ENCODE measurements around the gene FASTKD1.
"Not testable (repeated sequence)": the region's sequence is repeated elsewhere in the genome, so short reads cannot be mapped to it uniquely, and the experiment has no call there.

FASTKD1 gene, protein sequence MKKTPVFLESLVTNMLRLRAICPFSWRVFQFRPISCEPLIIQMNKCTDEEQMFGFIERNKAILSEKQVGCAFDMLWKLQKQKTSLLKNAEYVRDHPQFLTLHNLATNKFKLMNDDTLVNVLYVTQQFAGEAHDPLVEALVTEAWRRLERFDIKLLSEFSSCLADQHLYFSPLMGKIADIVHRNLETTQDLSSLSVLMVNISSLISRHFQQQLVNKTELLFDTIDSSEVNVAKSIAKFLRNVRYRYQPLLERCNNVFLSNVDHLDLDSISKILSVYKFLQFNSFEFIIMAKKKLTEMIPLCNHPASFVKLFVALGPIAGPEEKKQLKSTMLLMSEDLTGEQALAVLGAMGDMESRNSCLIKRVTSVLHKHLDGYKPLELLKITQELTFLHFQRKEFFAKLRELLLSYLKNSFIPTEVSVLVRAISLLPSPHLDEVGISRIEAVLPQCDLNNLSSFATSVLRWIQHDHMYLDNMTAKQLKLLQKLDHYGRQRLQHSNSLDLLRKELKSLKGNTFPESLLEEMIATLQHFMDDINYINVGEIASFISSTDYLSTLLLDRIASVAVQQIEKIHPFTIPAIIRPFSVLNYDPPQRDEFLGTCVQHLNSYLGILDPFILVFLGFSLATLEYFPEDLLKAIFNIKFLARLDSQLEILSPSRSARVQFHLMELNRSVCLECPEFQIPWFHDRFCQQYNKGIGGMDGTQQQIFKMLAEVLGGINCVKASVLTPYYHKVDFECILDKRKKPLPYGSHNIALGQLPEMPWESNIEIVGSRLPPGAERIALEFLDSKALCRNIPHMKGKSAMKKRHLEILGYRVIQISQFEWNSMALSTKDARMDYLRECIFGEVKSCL

DNA sequence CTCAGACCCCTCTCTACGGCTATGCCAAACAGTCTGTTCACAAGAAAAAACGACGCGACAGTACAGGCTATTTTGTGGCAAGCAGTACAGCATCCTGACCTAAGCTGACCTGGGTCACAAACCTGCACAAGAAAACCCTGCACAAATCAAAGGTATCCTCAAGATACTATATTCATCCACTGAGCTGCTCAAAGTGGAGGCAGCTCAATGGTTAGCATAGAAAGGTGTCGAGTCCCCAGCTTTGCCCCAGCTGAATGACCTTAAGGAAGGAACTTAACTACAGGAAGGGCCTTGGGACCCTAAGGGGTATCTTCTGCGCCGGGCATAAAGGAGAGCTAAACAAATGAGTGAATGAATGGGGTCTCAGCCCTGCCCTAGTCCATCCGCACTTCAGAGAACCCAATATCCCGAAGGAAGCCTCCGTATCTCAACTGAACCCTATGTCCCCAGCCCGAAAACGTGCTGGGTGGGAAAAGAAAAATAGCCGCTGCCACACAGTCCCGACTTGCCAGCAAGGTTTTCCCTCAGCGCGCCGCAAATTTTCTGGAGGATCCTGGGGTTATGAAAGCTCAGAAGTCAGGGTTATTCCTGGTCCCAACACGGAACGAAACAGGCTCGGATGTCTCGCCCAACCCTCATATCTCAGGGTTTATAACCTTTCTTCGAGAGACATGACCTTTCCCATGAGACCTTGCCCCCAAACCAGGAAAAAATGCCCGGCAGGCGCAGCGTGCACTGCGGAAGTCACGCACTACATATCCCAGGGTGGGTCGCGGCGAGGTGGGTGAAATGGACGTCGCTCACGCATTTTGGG, at the start of gene FASTKD1:
FASTKD1 (minus strand) TSS at position 706 of the 814 bp plus-strand sequence. CDS start 1,836 bp downstream, outside the sequence.
- peak; percentile 88 for DNase-seq

DNA sequence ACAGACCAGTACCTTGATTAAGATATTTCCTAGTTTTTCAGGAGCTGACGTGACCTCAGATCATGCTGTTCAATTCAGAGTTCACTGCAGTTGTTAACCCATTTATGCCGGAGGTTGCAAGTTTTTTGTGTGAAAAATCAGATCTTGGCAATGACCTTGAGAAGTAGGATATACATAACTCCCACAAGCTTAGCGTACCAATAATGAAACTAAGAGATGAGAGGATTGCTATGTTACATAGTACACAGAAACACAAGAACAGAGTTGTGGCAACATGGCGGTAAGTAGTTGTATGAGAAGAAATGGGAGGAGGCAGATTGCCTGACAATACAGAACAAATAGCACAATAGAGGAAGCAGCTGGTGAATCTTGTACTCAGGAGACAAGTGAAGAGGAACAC, 49.6 kb upstream of the FASTKD1 start:
- no peak for DNase-seq

DNA sequence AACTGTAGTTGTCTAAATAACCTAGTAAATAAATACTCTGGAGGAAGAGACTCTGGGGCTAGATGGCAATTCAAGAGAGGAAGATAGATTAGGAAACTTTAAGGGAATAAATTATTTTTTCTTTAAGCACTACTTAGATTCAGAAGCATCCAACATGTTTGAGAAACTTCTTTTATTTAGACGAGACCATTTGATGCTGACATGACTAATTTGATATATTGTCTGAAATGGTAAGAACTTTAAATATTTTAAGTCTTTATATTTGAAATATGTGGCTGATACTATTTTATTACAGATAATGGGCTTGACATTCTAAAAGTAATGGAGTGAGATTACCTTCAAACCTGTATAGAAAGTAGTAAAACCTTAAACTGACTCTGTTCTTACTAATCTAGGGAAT, 46.8 kb upstream of the FASTKD1 start:
- no peak for DNase-seq

DNA sequence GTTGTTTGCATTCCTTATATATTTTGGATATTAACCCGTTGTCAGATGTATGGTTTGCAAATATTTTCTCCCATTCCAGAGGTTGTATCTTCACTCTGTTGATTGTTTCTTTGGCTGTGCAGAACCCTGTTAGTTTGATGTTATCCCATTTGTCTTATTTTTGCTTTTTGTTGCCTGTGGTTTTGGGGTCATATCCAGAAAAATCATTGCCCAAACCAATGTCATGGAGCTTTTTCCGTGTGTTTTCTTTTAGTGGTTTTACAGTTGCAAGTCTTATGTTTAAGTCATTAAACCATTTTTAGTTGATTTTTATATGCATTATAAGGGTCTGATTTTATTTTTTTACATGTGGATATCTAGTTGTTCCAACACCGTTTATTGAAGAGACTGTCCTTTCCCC, 46.3 kb upstream of the FASTKD1 start:
- DNase-seq = no peak

DNA sequence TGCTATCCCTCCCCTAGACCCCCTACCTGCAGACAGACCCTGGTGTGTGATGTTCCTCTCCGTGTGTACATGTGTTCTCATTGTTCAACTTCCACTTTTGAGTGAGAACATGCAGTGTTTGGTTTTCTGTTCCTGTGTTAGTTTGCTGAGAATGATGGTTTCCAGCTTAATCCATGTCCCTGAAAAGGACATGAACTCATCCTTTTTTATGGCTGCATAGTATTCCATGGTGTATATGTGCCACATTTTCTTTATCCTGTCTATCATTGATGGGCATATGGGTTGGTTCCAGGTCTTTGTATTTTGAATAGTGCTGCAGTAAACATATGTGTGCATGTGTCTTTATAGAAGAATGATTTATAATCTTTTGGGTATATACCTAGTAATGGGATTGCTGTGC, 42.3 kb upstream of the FASTKD1 start:
- not testable (repeated sequence) for DNase-seq

DNA sequence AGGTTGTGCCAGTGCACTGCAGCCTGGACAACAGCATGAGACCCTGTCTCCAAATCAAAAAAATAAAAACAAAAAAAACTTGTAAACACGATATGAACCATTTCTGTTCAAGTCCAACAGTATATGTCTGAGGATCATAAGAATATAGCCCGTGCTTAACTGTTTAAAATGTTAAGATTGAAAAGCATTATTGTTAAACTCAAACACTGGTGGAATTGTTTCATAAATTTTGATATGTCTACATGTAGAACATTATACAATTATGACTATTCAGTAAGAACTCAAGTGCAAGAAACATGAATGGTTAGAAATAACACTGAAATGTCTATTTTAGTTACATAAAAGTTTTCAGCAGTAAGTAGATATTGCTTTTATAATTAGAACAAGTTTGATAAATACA, 40.2 kb upstream of the FASTKD1 start:
- DNase-seq = no peak

DNA sequence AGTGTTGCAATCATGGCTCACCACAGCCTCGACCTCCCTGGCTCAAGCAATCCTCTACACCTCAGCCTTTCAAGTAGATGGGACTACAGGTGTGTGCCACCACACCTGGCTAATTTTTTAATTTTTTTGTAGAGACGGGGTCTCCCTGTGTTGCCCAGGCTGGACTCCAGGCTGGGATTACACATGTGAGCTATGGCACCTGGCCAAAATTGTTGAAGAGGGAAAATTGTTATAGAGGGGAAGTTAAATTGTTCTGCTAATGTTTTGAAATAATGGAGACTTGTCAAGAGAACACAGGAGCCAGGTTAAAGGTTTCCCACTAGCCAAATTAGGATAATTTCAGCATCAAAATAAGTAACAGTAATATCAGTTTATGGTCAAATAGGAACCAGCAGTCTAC, 35.6 kb upstream of the FASTKD1 start:
- no peak for DNase-seq

DNA sequence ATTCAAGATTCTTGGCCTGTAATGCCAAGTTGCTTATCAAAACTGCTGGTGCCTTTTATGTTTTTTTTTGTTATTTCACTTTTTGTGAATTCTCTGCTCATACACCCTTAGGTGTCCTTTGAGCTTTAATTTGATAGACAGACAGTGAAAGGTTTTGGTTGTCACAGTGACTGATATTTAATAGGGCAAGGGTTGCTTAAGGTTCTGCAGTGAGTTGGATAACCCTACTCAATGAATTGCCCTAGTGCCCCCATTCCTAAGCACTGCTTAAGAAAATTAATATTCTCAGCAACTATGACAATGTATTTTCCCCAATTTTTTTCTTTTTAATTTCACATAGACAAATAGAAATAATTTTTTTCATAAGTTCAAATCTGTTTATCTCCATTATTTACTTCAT, 25.9 kb upstream of the FASTKD1 start:
- no peak for DNase-seq

DNA sequence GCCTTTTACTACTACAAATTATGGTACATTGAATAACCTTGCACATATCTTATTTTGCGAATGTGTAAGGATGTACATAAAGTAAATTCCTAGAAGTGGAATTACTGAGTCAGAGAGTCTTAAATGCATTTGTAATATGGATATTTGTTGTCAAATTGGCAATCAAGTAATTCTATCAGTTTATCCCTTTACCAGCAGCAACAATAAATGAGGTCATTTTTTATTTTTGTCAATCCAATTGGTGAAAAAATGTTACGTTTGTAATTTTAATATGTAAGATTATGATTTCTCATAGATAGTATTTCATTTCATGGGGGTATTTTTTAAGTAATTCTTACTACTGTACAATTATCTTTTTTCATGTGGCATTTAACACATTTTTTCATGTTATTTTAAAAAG, 25.3 kb upstream of the FASTKD1 start:
- DNase-seq = no peak

DNA sequence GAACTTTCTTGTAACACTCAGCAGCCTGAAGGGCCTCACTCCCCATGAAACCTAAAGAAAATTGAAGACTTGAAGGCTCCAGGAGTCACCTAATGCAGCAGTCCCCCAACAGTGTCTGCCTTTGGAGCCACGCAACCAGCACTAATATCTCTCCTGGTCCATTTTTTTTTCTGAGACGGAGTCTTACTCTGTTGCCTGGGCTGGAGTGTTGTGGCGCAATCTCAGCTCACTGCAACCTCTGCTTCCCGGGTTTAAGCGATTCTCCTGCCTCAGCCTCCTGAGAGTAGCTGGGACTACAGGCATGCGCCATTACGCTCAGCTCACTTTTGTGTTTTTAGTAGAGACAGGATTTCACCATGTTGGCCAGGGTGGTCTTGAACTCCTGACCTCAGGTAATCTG, 22.9 kb upstream of the FASTKD1 start:
- DNase-seq = not testable (repeated sequence)

DNA sequence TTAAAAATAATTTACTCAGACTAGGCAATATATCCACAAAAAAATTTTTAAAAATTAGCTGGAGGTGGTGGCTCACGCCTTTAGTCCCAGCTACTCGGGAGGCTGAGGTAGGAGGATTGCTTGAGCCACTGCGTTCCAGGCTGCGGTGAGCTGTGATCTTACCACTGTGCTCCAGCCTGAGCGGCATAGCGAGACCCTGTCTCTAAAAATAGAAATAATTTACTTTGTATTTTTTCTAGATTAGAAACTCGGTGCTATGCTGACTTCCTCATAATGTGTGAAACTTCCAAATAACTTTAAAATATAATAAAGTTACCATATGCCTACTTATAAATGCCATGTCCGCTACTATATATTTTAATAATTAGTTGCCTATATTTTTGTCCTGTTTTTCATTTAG, 17.1 kb upstream of the FASTKD1 start:
- no peak for DNase-seq

DNA sequence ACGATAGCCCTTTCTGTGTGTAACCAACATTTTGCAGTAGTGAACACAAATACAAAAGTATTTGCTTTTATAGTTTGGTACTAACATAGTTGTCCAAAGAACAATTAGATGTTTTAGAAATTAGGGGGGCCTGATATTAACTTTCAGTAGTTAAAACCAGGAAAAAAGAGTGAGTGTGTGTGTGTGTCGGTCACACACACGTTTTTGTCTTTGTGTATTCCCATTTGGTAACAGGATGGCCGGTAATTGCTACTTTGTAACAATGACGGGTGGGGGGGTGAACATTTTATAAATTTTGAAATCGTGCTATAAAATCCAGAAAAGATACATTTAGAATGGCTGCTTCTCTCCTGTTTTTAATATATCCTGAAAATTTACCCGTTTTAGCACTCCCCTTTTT, 12.0 kb upstream of the FASTKD1 start:
- no peak for DNase-seq

DNA sequence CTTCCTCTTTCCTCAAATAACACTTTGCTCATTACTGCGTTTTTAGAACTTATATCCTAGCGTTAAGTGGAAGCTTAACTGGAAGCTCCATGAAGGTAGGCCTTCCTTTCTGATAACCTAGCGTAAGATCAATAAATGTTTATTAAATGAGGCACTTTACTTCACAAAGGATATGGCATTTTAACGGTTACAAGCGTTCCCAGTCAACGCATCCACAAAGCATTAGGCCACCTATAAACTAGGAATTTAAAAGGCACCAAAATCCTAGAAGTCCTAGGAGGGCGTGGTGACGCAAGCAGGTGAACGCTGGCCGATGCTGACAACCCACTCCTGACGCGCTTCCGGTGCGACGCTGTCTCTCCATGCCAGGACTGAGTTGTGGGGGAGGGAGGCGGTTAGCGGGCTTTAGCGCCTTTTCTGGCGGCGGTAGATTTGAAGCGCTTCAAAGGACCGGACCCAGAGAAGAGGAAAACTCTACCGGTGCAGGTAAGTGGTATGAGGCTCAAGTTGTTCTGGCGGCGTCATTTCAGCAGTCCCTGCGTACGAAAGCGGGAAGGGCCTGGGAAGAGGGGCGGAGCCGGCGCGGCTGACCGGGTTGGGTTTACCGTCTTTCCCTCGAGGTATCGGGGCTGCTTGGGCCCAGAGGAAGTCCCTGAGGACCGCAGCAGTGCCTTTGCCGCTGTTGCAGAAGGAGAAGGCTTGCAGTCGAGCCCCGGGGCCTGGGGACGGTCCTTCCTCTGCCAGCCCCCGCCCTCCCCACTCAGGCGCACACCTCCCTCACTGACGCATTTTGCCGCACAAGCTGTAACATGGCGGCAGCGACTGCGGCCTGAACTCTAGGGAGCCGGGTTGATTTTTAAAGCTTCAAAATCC, 10.6 kb upstream of the FASTKD1 start, which contains the start of gene PPIG:
PPIG (plus strand) TSS at position 347 of the 873 bp plus-strand sequence. CDS start 19,691 bp downstream, outside the sequence.
- peak; percentile 83 for DNase-seq

DNA sequence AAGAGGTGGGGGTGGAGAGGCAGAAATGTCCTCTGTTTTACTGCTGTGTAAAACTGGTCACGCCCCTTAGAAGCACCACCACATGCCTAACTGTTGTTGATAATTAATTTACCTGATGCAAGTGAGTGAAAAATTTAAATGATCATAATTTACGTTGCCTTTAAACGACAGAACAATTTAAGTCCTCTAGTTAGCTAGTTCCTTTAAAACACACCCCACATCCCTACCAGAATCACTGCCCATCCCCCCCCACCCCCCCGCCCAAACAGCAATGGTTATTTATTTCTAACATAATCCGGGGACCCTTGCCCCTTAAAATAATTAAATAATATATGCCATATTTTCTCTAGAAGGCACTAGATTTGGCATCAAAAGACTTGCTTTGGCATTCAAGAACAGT, 9.9 kb upstream of the FASTKD1 start:
- no peak for DNase-seq

DNA sequence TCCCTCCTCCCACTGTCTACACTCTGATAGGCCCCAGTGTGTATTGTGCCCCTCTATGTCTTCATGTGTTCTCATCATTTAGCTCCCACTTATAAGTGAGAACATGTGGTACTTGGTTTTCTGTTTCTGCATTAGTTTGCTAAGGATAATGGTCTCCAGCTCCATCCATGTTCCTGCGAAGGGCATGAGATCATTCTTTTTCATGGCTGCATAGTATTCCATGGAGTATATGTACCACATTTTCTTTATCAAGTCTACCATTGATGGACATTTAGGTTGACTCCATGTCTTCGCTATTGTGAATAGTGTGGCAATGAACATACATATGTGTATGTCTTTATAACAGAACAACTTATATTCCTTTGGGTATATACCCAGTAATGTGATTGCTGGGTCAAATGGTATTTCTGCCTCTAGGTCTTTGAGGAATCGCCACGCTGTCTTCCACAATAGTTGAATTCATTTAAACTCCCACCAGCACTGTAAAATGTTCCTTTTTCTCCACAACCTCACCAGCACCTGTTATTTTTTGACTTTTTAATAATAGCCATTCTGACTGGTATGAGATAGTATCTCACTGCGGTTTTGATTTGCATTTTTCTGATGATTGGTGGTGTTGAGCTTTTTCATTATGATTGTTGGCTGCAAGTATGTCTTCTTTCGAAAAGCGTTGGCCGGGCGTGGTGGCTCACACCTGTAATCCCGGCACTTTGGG, 9.0 kb upstream of the FASTKD1 start:
- not testable (repeated sequence) for DNase-seq

DNA sequence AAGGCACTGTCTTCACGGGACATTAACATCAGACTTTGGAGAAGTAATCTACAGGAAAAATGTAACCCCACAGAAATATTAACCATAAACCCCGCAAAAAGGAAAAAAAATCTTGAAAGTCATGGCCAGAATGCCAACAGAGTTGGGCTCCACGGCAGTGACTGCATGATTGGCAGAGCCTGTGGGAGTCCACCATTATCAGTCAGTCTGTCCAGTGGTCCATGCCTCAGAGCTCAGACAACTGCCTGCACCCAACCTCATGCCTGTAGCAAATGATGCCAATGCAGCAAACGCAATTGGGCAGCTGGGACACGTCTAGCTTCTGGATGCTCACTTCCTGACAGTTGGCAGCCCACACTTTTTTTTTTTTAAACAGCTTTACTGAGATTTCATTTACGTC, 5.4 kb upstream of the FASTKD1 start:
- DNase-seq = no peak

DNA sequence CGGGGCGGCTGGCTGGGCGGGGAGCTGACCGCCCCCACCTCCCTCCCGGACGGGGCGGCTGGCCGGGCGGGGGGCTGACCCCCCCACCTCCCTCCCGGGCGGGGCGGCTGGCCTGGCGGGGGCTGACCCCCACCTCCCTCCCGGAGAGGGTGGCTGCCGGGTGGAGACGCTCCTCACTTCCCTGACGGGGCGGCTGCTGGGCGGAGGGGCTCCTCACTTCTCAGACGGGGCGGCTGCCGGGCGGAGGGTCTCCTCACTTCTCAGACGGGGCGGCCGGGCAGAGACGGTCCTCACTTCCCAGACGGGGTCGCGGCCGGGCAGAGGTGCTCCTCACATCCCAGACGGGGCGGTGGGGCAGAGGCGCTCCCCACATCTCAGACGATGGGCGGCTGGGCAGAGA, 1.6 kb upstream of the FASTKD1 start:
- not testable (repeated sequence) for DNase-seq

DNA sequence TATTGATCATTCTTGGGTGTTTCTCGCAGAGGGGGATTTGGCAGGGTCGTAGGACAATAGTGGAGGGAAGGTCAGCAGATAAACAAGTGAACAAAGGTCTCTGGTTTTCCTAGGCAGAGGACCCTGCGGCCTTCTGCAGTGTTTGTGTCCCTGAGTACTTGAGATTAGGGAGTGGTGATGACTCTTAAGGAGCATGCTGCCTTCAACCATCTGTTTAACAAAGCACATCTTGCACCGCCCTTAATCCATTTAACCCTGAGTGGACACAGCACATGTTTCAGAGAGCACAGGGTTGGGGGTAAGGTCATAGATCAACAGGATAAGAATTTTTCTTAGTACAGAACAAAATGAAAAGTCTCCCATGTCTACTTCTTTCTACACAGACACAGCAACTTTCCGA, 874 bp upstream of the FASTKD1 start:
- not testable (repeated sequence) for DNase-seq

DNA sequence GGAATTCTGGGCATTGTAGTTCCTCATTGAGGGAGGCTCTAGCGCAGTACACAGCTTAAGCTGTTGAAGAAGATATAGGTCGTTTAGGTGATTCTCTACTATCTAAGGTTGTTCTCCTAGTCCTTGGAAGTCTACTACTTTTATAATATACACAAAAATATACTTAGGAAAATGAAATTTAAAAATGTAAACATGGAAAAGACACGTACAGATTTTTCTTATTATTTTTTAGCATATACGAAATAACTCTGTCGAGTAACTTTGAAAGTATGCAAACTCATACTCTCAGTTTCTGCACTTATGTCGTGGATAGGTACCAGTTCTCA, 272 bp upstream of the FASTKD1 start:
- no peak for DNase-seq

DNA sequence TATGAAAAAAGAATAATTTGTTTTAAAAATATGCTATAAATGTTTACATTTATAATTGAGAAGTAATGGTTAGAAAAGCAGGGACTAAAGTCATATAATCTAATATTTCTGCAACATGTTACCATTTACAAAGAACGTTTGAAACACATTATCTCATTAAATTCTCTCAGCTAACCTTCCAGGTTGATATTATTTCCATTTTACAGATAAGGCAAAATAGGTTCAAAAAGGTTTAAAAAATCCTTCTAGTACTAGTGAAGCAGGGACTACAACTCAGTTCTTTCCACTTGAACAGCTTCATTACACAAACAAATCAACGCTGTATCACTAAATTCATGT, 875 bp downstream of the FASTKD1 start:
- no peak for DNase-seq

DNA sequence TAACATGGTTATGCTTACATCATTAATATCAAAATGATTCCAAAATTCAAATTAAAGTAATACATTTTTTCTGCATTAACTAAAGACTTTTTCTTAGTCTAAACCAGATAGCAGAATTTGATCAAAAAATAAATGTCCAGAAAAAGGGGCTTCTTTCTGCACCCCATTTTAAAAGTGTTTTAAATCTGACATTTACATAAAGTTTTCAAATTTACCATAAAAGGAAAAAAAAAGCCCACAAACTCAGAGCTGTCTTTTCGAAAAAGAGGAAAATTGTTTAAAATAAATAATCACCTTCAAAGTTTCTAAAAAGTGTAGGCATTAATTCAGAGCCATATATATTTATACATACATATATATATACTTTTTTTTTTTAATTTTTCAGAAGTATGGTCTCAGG, 1.5 kb downstream of the FASTKD1 start:
- DNase-seq = no peak

DNA sequence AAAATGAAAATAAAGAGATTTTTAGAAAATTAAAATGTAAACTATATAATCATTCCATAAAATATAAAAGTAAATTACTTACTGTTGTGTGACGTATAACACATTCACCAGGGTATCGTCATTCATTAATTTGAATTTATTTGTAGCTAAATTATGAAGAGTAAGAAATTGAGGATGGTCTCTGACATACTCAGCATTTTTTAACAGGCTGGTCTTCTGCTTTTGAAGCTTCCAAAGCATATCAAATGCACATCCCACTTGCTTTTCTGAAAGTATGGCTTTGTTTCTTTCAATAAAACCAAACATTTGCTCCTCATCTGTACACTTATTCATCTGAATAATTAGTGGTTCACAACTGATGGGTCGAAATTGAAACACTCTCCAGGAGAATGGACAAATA, 2.1 kb downstream of the FASTKD1 start:
- no peak for DNase-seq

All from GDM1 (cell line).